Skin epidermis (tissue), 12 donors: ENCODE measurements around the gene ELMOD3.
A peak's percentile ranks its signal among the peaks of the same experiment; 100 is the strongest.
"Not testable (repeated sequence)": the region's sequence is repeated elsewhere in the genome, so short reads cannot be mapped to it uniquely, and the experiment has no call there.

Experiments used
- H3K27ac ChIP-seq, 21 experiments: fragments of 200-600 bp; sonication (generic) in 11 of 21; one replicate each; pipeline ENCODE4 v1.5.0; 2020; ENCODE audit warnings: mild to moderate bottlenecking in 3 of 21, inconsistent platforms in 2 of 21, moderate library complexity in 2 of 21
- H3K4me3 ChIP-seq, 7 experiments: fragments of 200-600 bp; sonication (generic) in 2 of 7; one replicate each; pipeline ENCODE4 v1.5.0; 2020; ENCODE audit warnings: inconsistent platforms in 2 of 7, mild to moderate bottlenecking in 2 of 7, moderate library complexity in 1 of 7

Gene ELMOD3

GRCh38 chr2:85327822-85328617 lies 26.5 kb upstream of the ELMOD3 start, which contains the start of gene TGOLN2:
TSS of gene TGOLN2 (minus strand) at chr2:85327989. CDS start at chr2:85327962, 27 bp downstream.
- H3K4me3 ChIP-seq: peak within 1 kb of the TSS; percentile 56 to 82 (median 75)
- H3K27ac ChIP-seq: peak within 1 kb of the TSS; percentile 68 to 100 (median 97)

GRCh38 chr2:85329181-85329651 lies 25.4 kb upstream of the ELMOD3 start:
- Histone ChIP-seq H3K4me3 (no peak overlapping the region), H3K27ac (no peak overlapping the region)

GRCh38 chr2:85329701-85330100 lies 24.9 kb upstream of the ELMOD3 start:
- not testable (repeated sequence) for H3K4me3 ChIP-seq, H3K27ac ChIP-seq

- no peak overlapping the region for H3K4me3 ChIP-seq
- no peak overlapping the region for H3K27ac ChIP-seq
Measured at GRCh38 chr2:85330839-85331636, 23.5 kb upstream of the ELMOD3 start.

GRCh38 chr2:85333877-85334276 lies 20.7 kb upstream of the ELMOD3 start:
- H3K27ac ChIP-seq, H3K4me3 ChIP-seq: not testable (repeated sequence)

- Histone ChIP-seq H3K4me3 (no peak overlapping the region), H3K27ac (no peak overlapping the region)
Measured at GRCh38 chr2:85334928-85335327, 19.6 kb upstream of the ELMOD3 start.

GRCh38 chr2:85340034-85340892 lies 14.3 kb upstream of the ELMOD3 start:
- Histone ChIP-seq H3K4me3 (no peak overlapping the region), H3K27ac (no peak overlapping the region)

GRCh38 chr2:85341269-85342029 lies 13.1 kb upstream of the ELMOD3 start:
- no peak overlapping the region for H3K4me3 ChIP-seq
- no peak overlapping the region for H3K27ac ChIP-seq

- H3K27ac ChIP-seq: no peak overlapping the region
- H3K4me3 ChIP-seq: no peak overlapping the region
Measured at GRCh38 chr2:85342156-85342555, 12.4 kb upstream of the ELMOD3 start.

- not testable (repeated sequence) for H3K27ac ChIP-seq, H3K4me3 ChIP-seq
Measured at GRCh38 chr2:85343207-85343895, 11.2 kb upstream of the ELMOD3 start.

- Histone ChIP-seq H3K27ac (no peak overlapping the region), H3K4me3 (no peak overlapping the region)
Measured at GRCh38 chr2:85344356-85344954, 10.1 kb upstream of the ELMOD3 start.

GRCh38 chr2:85347599-85347998 lies 7.0 kb upstream of the ELMOD3 start:
- no peak overlapping the region for H3K4me3 ChIP-seq
- H3K27ac ChIP-seq: no peak overlapping the region

- Histone ChIP-seq H3K27ac (peak overlapping the region in 20 of 21 experiments; percentile 65 to 97 (median 90)), H3K4me3 (peak overlapping the region; percentile 57 to 79 (median 63))
Measured at GRCh38 chr2:85353876-85354285, 688 bp upstream of the ELMOD3 start.

- H3K4me3 ChIP-seq: peak overlapping the region; percentile 57 to 79 (median 63)
- H3K27ac ChIP-seq: peak overlapping the region; percentile 43 to 97 (median 91)
Measured at GRCh38 chr2:85355073-85355410, 473 bp downstream of the ELMOD3 start.

- H3K27ac ChIP-seq: peak overlapping the region in 13 of 21 experiments; percentile 25 to 97 (median 93)
- H3K4me3 ChIP-seq: peak overlapping the region in 6 of 7 experiments; percentile 57 to 79 (median 65)
Measured at GRCh38 chr2:85355521-85355920, 952 bp downstream of the ELMOD3 start.

GRCh38 chr2:85356186-85356585 lies 1.6 kb downstream of the ELMOD3 start:
- no peak overlapping the region for H3K4me3 ChIP-seq
- H3K27ac ChIP-seq: peak overlapping the region in 1 of 21 experiments; percentile 15

- Histone ChIP-seq H3K27ac (no peak overlapping the region), H3K4me3 (no peak overlapping the region)
Measured at GRCh38 chr2:85357736-85358135, 3.2 kb downstream of the ELMOD3 start.
